Measurements from ENCODE around the gene BLCAP.

BLCAP gene

GRCh38 chr20:37506152-37506725, 21.4 kb downstream of the BLCAP start:
- ChIA-PET POLR2A (ENCODE audit: low non-redundant PET) (no interaction called here), CTCF (interaction anchor here (0.5 to 0.7 kb wide), 4 partner anchors 13 to 1379 kb away, joined by 3 to 6 read pairs (median 3); no protein-coding TSS in a partner anchor)
- peak overlapping the region; percentile 64 for H3K27ac ChIP-seq
- DNase-seq (ENCODE audit: low spot score) = no peak
- TF ChIP-seq CTCF (conservative IDR thresholded peaks at IDR 0.05; ENCODE audit: low read depth) = no peak

- ChIA-PET CTCF (interaction anchor here (0.5 to 0.7 kb wide), 3 partner anchors 144 to 1378 kb away, joined by 3 to 6 read pairs (median 3); no protein-coding TSS in a partner anchor), POLR2A (ENCODE audit: low non-redundant PET) (no interaction called here)
- no peak for DNase-seq (ENCODE audit: low spot score)
- TF ChIP-seq CTCF (conservative IDR thresholded peaks at IDR 0.05; ENCODE audit: low read depth) = no peak
- peak overlapping the region; percentile 64 for H3K27ac ChIP-seq
Observed at GRCh38 chr20:37505263-37506151, 22.2 kb downstream of the BLCAP start.

- POLR2A ChIA-PET (ENCODE audit: low non-redundant PET) = no interaction called here
- peak; percentile 55 for DNase-seq (ENCODE audit: low spot score)
Observed at GRCh38 chr20:37504404-37505096, 23.1 kb downstream of the BLCAP start.

GRCh38 chr20:37503256-37503927, 24.3 kb downstream of the BLCAP start:
- CTCF ChIA-PET = interaction anchor here (0.6 to 1.9 kb wide), 2 partner anchors 18 to 236 kb away, joined by 4 to 5 read pairs; no protein-coding TSS in a partner anchor
- DNase-seq (ENCODE audit: low spot score) = no peak
- H3K27ac ChIP-seq = peak overlapping the region; percentile 28
- POLR2A ChIA-PET (ENCODE audit: low non-redundant PET) = no interaction called here
- no peak for TF ChIP-seq CTCF (conservative IDR thresholded peaks at IDR 0.05; ENCODE audit: low read depth)

More at GRCh38 chr20:37504404-37505096, 23.1 kb downstream of the BLCAP start:
- peak overlapping the region; percentile 64 for H3K27ac ChIP-seq
- TF ChIP-seq CTCF (conservative IDR thresholded peaks at IDR 0.05; ENCODE audit: low read depth) = no peak
- CTCF ChIA-PET = interaction anchor here (1.0 kb wide), 1 partner anchor 308 kb away, joined by 3 read pairs; no protein-coding TSS in a partner anchor

- H3K27ac ChIP-seq = peak overlapping the region; percentile 28
- TF ChIP-seq CTCF (conservative IDR thresholded peaks at IDR 0.05; ENCODE audit: low read depth) = no peak
- no peak for DNase-seq (ENCODE audit: low spot score)
- CTCF ChIA-PET = interaction anchor here (0.6 to 1.9 kb wide), 5 partner anchors 9 to 1914 kb away, joined by 3 to 5 read pairs (median 4); no protein-coding TSS in a partner anchor
- POLR2A ChIA-PET (ENCODE audit: low non-redundant PET) = no interaction called here
Observed at GRCh38 chr20:37502654-37503053, 25.0 kb downstream of the BLCAP start.

Measured in RWPE1 (cell line).